Measurements from ENCODE around the gene HTR3B. TPM values are rescaled to one million over a fixed set of nuclear protein-coding genes. Genes with fewer than 3 reads are reported as not detected.

The HTR3B gene
- total and polyA plus RNA-seq, 10 of the 15 experiments (the other 5 are each of a cell fraction or from before 2014, with no cell fraction given) = not detected

GRCh38 chr11:113873236-113873626 lies 31.4 kb upstream of the HTR3B start (continued):
- TF ChIP-seq ATF2 (IDR thresholded peaks at IDR 0.05; ENCODE audit: low read length) = no peak
- TF ChIP-seq NFXL1 (IDR thresholded peaks at IDR 0.05; ENCODE audit: borderline replicate concordance) = no peak
- TF ChIP-seq HDAC2 (IDR thresholded peaks at IDR 0.05) = no peak
- TF ChIP-seq BACH1 (IDR thresholded peaks at IDR 0.05; ENCODE audit: borderline replicate concordance) = no peak
- TF ChIP-seq HCFC1 (IDR thresholded peaks at IDR 0.05; ENCODE audit: low read length) = no peak
- TF ChIP-seq IRF4 (IDR thresholded peaks at IDR 0.05; ENCODE audit: low read depth, low read length) = no peak

GRCh38 chr11:113874096-113874495 lies 30.5 kb upstream of the HTR3B start:
- no peaks in the 10 kb centered on the region; the same call in 1 of the 3 replicates for H3K9me3 ChIP-seq (replicated peaks; ENCODE audit: control insufficient read depth, insufficient read depth, low read length)
- no peak for FAIRE-seq
- ChIA-PET CTCF (interaction anchor here (0.6 to 1.3 kb wide), 3 partner anchors 20 to 39 kb away, joined by 3 read pairs; no protein-coding TSS in a partner anchor), SMC1A (ENCODE audit: uncharacterized antibody, unreplicated experiment) (interaction anchor here (0.8 to 1.9 kb wide), 3 partner anchors 10 to 33 kb away, joined by 3 to 6 read pairs (median 3); no protein-coding TSS in a partner anchor), POLR2A (interaction anchor here (0.5 to 1.7 kb wide), 8 partner anchors 9 to 1349 kb away, joined by 3 to 5 read pairs (median 5); no protein-coding TSS in a partner anchor), RAD21 (ENCODE audit: unreplicated experiment) (interaction anchor here (0.7 kb wide), 1 partner anchor 539 kb away, joined by 4 read pairs; no protein-coding TSS in a partner anchor)
- no peaks in the 10 kb centered on the region for H4K20me1 ChIP-seq (ENCODE audit: control insufficient read depth, insufficient read depth)
- no peaks in the 10 kb centered on the region for H3K27me3 ChIP-seq (replicated peaks in 1 of 2; ENCODE audit: control insufficient read depth in 2 of 2, insufficient read depth in 2 of 2, low read length in 1 of 2)
- no peak for ATAC-seq
- no peak overlapping the region for H2AFZ ChIP-seq (ENCODE audit: control insufficient read depth, low read depth, low read length)
- H3K36me3 ChIP-seq (ENCODE audit: control insufficient read depth in 2 of 2, insufficient read depth in 2 of 2, low read length in 1 of 2) = 0 out of 4 replicates have a peak, but pooled peaks cover 0 to 3% of the 10 kb centered on the region in 2 experiments
- peak overlapping the region; percentile 77; the same call in 1 of the 2 replicates for H3K9ac ChIP-seq (ENCODE audit: control insufficient read depth, insufficient read depth, low read length)
- H3K27ac ChIP-seq (ENCODE audit: control insufficient read depth, insufficient read depth) = peak overlapping the region; percentile 72
- 96% methylated on average over 11 of the region's 19 CpGs for WGBS (ENCODE audit: insufficient coverage, insufficient replicate concordance, low lambda C conversion rate, missing lambda C conversion rate)
- peak overlapping the region; percentile 83 for H3K4me2 ChIP-seq (ENCODE audit: control insufficient read depth, insufficient read depth)
- H3K79me2 ChIP-seq (ENCODE audit: control insufficient read depth, insufficient read depth, low read length) = peaks cover 20% of the 10 kb centered on the region
- DNase-seq (ENCODE audit: low read depth, low spot score) = no peak
- peak overlapping the region; percentile 86 for H3K4me3 ChIP-seq
- no TSS peak for BruUV-seq (replicated peaks)
- peak; percentile 88 for TF ChIP-seq MLLT1 (IDR thresholded peaks at IDR 0.05)
- no peak for TF ChIP-seq ATF7 (IDR thresholded peaks at IDR 0.05; ENCODE audit: low read depth)
- peaks cover 20% of the 10 kb centered on the region for H3K4me1 ChIP-seq (ENCODE audit: control insufficient read depth, insufficient read depth, low read length)
- in situ Hi-C loops (cut with MboI) = no loop called here
- intact Hi-C loops (cut with micrococcal nuclease; ENCODE audit: unreplicated experiment) = loop anchor here (2.0 kb wide), 1 partner anchor 101 kb away; the partner anchor contains the start of gene ZW10

Data from GM12878 (cell line).